Epithelial cell of umbilical artery (primary cell): ENCODE results near the gene GNL2. TPM values are rescaled to one million over a fixed set of nuclear protein-coding genes. Genes with fewer than 3 reads are reported as not detected.

ENCODE experiments used
- total RNA-seq: library from RNA; depleted of rRNA; stranded (reverse); fragments of >200 nt; gene quantifications from 2 replicates; pipeline ENCODE4 v1.2.3, GENCODE V29; 2014

Gene GNL2
- 73.7 and 81.5 TPM in 2 replicates for total RNA-seq

DNA sequence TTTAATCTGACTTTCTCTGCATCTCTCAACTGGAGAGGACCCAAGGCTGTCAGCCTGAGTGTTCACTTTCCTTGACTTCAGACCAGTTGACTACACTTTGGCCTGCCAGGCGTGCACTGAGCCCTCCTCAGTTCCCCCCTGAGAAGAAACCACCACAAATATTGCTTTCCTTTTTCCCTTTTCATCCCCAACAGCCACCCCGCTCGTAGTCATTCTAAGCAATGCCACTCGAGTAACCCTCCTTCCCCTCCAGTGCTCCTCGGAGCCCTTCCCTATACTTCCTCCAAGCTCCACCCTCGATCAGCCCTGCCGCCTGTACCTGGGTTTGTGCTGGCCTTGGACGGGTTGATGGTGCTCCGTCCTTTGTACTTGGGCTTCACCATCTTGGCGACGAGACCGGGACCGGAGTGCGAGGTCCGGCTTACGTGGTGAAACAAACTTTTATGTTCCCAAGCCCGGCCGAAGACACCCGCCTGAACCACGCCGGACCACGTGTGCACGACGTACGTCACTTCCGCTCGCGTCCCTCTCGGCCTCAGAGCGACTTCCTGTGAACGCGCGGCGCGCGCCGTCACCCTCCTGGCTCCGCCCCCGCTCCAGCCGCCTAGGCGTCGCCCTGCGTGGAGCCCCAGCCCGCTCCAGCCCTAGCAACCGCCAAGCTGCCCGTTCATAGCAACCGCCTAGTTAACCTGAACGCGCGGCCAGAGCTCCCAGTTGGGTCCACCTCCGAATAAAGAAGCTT, at the start of gene GNL2:
TSS of gene GNL2 (minus strand) at position 498 of the 742 bp plus-strand sequence. CDS start at position 383, 115 bp downstream.

GRCh38 chr1:37634244-37634991, 38.7 kb upstream of the GNL2 start, which contains the start of gene RSPO1:
Gene RSPO1 (minus strand): TSS chr1:37634892. CDS start chr1:37629661, 5,231 bp downstream.

DNA sequence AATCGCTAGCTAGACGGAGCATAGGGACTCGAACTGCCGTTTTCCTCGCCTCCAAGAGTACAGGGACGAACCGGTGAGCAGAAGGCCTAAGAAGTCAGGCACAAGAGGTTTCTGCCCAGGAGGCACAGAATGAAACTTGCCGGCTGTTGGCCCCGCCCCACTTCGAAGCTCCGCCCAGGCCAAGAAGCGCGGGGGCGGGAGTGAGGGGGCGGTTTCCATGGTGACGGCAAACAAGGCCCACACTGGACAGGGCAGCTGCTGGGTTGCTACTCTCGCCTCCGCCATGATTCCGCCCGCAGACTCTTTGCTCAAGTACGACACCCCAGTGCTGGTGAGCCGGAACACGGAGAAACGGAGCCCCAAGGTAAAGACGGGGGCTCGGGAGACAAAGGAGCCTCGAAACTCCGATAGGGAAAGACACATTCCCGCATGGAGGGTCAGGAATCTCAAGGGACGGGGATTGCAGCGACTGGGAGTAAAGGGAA, 39.0 kb downstream of the GNL2 start, which contains the start of gene DNALI1:
TSS of gene DNALI1 (plus strand) at position 229 of the 485 bp plus-strand sequence. CDS start at position 284, 55 bp downstream.

DNA sequence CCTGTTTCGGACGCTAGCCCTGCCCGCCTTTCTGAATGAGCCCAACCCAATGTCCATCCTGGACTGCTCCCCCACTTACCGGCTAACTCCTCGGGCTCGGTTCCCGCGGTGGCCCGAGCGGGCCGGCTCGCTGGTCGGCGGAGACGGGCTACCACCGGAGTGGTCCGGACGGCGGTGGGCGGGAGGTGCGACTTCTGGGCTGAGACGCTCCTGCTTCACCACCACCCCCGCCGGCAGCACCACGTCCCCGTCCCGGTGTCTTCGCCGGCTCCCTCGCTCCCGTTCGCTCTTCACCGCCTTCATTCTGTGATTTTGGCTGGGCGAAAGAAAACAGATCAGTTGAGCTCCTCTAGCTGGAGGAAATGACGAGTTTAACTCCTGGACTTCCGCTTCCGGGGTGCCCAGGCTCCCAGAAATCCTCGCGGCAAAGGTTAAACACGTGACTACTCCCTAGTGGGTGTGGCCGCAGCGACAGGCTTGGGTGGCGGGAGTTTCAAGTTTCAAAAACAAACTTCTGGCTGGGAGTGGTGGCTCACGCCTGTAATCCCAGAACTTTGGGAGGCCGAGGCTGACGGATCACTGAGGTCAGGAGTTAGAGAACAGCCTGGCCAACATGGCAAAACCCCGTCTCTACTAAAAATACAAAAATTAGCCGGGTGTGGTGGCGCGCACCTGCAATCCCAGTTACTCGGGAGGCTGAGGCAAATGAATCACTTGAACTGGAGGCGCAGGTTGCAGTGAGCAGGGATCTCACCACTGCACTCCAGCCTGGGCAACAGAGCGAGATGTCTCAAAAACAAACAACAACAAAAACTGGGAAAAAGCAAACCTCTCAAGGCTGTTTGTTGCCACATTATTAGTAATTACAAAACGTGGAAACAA, 41.6 kb downstream of the GNL2 start, which contains the start of gene SNIP1:
TSS of gene SNIP1 (minus strand) at position 367 of the 882 bp plus-strand sequence. CDS start at position 303, 64 bp downstream.

Other genes with a start within 250 kb of the GNL2 start
- 3.9 and 5.6 TPM in 2 replicates for gene ZC3H12A, start 121.4 kb downstream of the GNL2 start, total RNA-seq
- 57.5 and 72.0 TPM in 2 replicates for gene MEAF6, start 81.2 kb downstream of the GNL2 start, total RNA-seq
- gene SNIP1, start 41.6 kb downstream of the GNL2 start, total RNA-seq, result 13.1 and 14.0 TPM in 2 replicates
- 0.65 and 1.2 TPM in 2 replicates for gene DNALI1, start 39.0 kb downstream of the GNL2 start, total RNA-seq
- gene RSPO1, start 39.0 kb upstream of the GNL2 start, total RNA-seq, result not detected in 2 replicates
- gene CDCA8, start 96.6 kb upstream of the GNL2 start, total RNA-seq, result 12.0 and 15.3 TPM in 2 replicates
- gene EPHA10, start 169.2 kb upstream of the GNL2 start, total RNA-seq, result not detected in 2 replicates
- gene MANEAL, start 197.9 kb upstream of the GNL2 start, total RNA-seq, result 0.32 TPM in 1 of 2 replicates, not detected in the other
- 21.1 TPM in 2 replicates for gene C1orf122, start 211.9 kb upstream of the GNL2 start, total RNA-seq
- 21.4 and 41.3 TPM in 2 replicates for gene YRDC, start 212.3 kb upstream of the GNL2 start, total RNA-seq